ES-I3 (cell line): Measurements from ENCODE around the gene NIN.

ENCODE experiments used
- H3K36me3 ChIP-seq: 2 replicates; pipeline ENCODE4 v1.6.1; 2013; ENCODE audit warnings: mild to moderate bottlenecking, low read length, control low read depth, moderate library complexity; ENCODE audit not compliant: insufficient read depth
- H3K4me1 ChIP-seq: 2 replicates; pipeline ENCODE4 v1.6.1; 2013; ENCODE audit warnings: mild to moderate bottlenecking, control low read depth, low read length; ENCODE audit not compliant: insufficient read depth
- H3K9ac ChIP-seq: 2 replicates; pipeline ENCODE4 v1.6.1; 2013; ENCODE audit warnings: low read depth, mild to moderate bottlenecking, low read length, moderate library complexity
- H3K9me3 ChIP-seq: 2 replicates; pipeline ENCODE4 v1.6.1; 2013; ENCODE audit warnings: mild to moderate bottlenecking, low read length, moderate library complexity; ENCODE audit not compliant: control insufficient read depth, insufficient read depth

Gene NIN

GRCh38 chr14:50856660-50857059, 25.7 kb upstream of the NIN start:
- Histone ChIP-seq H3K9ac (no peak overlapping the region), H3K9me3 (no peaks in the 10 kb centered on the region), H3K4me1 (no peaks in the 10 kb centered on the region; the same call in none of the 2 replicates), H3K36me3 (no peaks in the 10 kb centered on the region)

- H3K36me3 ChIP-seq, result no peaks in the 10 kb centered on the region
- H3K4me1 ChIP-seq, result no peaks in the 10 kb centered on the region; the same call in none of the 2 replicates
- H3K9me3 ChIP-seq, result no peaks in the 10 kb centered on the region
- no peak overlapping the region for H3K9ac ChIP-seq
Observed at GRCh38 chr14:50855558-50855957, 24.6 kb upstream of the NIN start.

GRCh38 chr14:50854521-50854920, 23.6 kb upstream of the NIN start:
- no peaks in the 10 kb centered on the region; the same call in none of the 2 replicates for H3K4me1 ChIP-seq
- H3K9me3 ChIP-seq, result no peaks in the 10 kb centered on the region
- H3K36me3 ChIP-seq, result no peaks in the 10 kb centered on the region
- no peak overlapping the region for H3K9ac ChIP-seq

GRCh38 chr14:50853891-50854290, 22.9 kb upstream of the NIN start:
- no peak overlapping the region for H3K9ac ChIP-seq
- no peaks in the 10 kb centered on the region for H3K9me3 ChIP-seq
- no peaks in the 10 kb centered on the region; the same call in 1 of the 2 replicates for H3K4me1 ChIP-seq
- H3K36me3 ChIP-seq, result no peaks in the 10 kb centered on the region

GRCh38 chr14:50846226-50846880, 15.4 kb upstream of the NIN start:
- H3K9me3 ChIP-seq, result no peaks in the 10 kb centered on the region
- no peaks in the 10 kb centered on the region for H3K36me3 ChIP-seq
- H3K4me1 ChIP-seq, result no peaks in the 10 kb centered on the region
- no peak overlapping the region for H3K9ac ChIP-seq

- no peaks in the 10 kb centered on the region for H3K36me3 ChIP-seq
- no peaks in the 10 kb centered on the region for H3K4me1 ChIP-seq
- no peaks in the 10 kb centered on the region for H3K9me3 ChIP-seq
- no peak overlapping the region for H3K9ac ChIP-seq
Observed at GRCh38 chr14:50845166-50845565, 14.2 kb upstream of the NIN start.

- Histone ChIP-seq H3K9ac (no peak overlapping the region), H3K36me3 (no peaks in the 10 kb centered on the region), H3K9me3 (no peaks in the 10 kb centered on the region), H3K4me1 (no peaks in the 10 kb centered on the region)
Observed at GRCh38 chr14:50844391-50844790, 13.4 kb upstream of the NIN start.

GRCh38 chr14:50839691-50840090, 8.7 kb upstream of the NIN start:
- H3K4me1 ChIP-seq, result no peaks in the 10 kb centered on the region
- H3K9ac ChIP-seq, result no peak overlapping the region
- H3K36me3 ChIP-seq, result no peaks in the 10 kb centered on the region
- no peaks in the 10 kb centered on the region for H3K9me3 ChIP-seq

GRCh38 chr14:50839048-50839447, 8.1 kb upstream of the NIN start:
- Histone ChIP-seq H3K9me3 (no peaks in the 10 kb centered on the region), H3K4me1 (no peaks in the 10 kb centered on the region), H3K9ac (no peak overlapping the region), H3K36me3 (no peaks in the 10 kb centered on the region)

GRCh38 chr14:50837850-50838470, 7.0 kb upstream of the NIN start:
- H3K4me1 ChIP-seq, result no peaks in the 10 kb centered on the region
- H3K36me3 ChIP-seq, result no peaks in the 10 kb centered on the region
- no peaks in the 10 kb centered on the region for H3K9me3 ChIP-seq
- no peak overlapping the region for H3K9ac ChIP-seq

- Histone ChIP-seq H3K36me3 (no peaks in the 10 kb centered on the region), H3K9me3 (no peaks in the 10 kb centered on the region), H3K4me1 (no peaks in the 10 kb centered on the region), H3K9ac (no peak overlapping the region)
Observed at GRCh38 chr14:50837271-50837670, 6.3 kb upstream of the NIN start.

GRCh38 chr14:50836515-50836914, 5.6 kb upstream of the NIN start:
- no peaks in the 10 kb centered on the region for H3K36me3 ChIP-seq
- no peak overlapping the region for H3K9ac ChIP-seq
- H3K9me3 ChIP-seq, result no peaks in the 10 kb centered on the region
- H3K4me1 ChIP-seq, result 0 out of 2 replicates have a peak, but pooled peaks cover 2% of the 10 kb centered on the region

- Histone ChIP-seq H3K36me3 (no peaks in the 10 kb centered on the region), H3K4me1 (0 out of 2 replicates have a peak, but pooled peaks cover 2% of the 10 kb centered on the region), H3K9me3 (no peaks in the 10 kb centered on the region), H3K9ac (no peak overlapping the region)
Observed at GRCh38 chr14:50835280-50835679, 4.3 kb upstream of the NIN start.

GRCh38 chr14:50834802-50835276, 3.9 kb upstream of the NIN start:
- Histone ChIP-seq H3K9ac (no peak overlapping the region), H3K9me3 (no peaks in the 10 kb centered on the region), H3K36me3 (no peaks in the 10 kb centered on the region), H3K4me1 (0 out of 2 replicates have a peak, but pooled peaks cover 2% of the 10 kb centered on the region)

- peaks cover 8% of the 10 kb centered on the region for H3K4me1 ChIP-seq
- H3K9me3 ChIP-seq, result no peaks in the 10 kb centered on the region
- H3K36me3 ChIP-seq, result no peaks in the 10 kb centered on the region
- no peak overlapping the region for H3K9ac ChIP-seq
Observed at GRCh38 chr14:50832935-50833630, 2.1 kb upstream of the NIN start.
